ENCODE measurements around the gene CISD1.

CISD1 gene

DNA sequence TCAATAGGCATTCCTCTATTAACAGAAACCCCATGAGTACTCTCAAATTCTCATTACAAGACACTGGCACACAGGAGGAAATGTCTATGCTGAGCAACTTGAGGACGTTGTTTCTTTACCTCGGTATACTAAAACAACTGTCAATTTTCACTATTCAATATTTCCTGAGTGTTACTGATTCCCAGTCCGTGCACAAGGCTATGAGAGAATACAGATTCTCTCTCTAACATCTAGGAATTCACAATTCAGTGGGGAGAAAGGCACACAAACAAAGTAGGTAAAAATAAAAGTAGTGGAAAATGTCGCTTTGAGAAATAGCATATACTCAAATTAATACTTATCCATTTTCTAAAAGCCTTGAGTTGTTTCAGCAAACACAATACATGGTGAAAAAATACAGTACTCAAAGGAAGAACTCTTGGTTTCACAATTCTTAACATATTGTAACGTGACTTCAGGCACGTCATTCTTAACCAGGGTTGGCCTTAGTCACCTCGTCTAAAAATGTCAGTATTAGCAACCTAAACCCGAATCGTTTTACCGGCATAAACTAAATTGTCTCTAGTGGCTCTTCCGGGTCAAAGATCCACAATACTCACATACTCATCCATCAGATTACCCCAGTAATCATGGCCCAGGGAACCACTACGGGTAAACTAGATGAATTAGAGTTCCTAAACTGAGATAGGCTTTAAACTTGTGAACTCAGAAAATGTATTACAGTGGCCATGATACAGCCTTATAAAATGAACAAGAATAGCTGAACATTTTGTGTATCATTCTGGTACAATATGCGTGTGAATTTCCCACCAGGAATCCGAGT lies 2.7 kb upstream of the CISD1 start:
- DNase-seq (peak; percentile 13), ATAC-seq (peak; percentile 21)

DNA sequence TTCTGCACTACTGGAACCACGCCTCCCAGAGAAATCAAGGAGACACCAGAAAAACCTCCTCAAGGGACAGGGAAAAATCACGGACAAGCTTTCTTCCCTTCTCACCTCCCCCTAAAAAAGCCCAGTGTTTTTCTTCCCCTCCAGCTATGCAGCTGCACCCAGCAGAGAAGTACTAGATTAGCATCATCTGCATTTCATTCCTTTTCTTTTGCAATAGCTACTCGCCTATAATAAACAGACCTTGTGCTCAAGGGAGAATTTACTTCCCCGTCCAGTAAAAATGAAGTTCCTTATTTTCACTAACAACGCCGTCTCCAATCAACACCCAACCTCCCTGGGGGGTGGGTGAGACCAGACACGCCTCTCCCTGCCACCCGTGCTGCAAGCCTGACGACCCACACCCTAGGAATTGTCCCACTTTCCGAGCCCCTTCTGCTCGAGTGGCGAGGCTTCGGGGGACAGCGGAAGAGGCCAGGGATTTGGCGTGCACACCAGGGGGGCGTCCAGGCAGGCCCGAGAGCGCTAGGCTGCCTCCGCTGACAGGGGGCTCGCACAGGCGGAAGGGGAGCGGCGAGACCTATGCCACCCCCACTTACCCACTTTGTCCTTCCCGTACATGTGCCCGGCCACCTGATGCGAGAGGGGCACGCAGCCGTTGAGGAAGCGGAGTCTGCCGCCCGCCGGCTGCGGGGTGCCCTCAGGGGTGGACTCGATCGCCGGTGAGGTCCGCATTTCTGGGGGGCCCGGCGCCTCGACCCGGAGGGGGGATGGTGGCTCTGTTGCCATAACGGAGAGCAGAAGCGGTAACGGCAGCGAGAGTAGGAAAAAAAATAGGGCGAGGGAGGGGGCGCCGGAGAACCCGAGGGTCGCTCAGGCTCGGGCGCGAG lies 1.9 kb upstream of the CISD1 start:
- DNase-seq: peak; percentile 57
- peak; percentile 2 for ATAC-seq

DNA sequence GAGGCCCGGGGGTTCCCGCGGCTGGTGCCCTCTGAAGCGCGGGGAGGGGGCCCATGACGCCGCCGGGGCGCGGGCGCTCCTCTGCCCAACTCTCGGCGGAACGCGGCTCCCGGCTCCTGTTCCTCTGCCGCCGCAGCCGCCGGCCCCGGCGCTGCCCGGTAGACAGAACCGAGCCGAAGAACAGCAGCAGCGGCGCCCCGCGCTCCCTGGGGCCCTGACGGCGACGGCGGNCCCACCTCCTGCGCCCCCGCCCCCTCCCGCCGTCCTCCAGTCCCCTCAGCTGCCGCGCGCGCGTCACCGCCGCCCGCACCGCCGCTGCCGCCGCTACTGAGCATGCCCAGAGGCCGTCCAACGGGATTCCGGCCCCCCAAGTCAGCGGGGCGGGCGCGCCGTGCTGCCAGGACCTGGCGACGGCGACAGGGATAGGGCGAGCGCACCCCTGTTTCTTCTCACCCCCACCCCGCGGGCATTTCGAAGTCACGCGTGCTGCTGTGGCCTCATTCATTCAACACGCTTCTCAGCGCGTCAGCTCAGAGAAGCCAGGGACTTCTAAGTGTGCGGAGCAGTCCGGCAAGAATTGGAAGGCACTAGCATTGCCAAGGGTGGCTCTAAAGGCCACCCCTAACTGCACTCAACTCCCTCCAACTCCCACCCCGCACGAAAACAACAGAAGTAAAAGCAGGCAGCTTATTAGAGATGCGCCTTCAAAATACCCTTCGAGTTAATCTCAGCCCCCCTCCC lies 1.1 kb upstream of the CISD1 start, which contains the start of gene IPMK:
TSS of gene IPMK (minus strand) at position 182 of the 741 bp plus-strand sequence. CDS start 283 bp downstream, outside the sequence.
- ATAC-seq: peak; percentile 76
- DNase-seq: peak; percentile 98

DNA sequence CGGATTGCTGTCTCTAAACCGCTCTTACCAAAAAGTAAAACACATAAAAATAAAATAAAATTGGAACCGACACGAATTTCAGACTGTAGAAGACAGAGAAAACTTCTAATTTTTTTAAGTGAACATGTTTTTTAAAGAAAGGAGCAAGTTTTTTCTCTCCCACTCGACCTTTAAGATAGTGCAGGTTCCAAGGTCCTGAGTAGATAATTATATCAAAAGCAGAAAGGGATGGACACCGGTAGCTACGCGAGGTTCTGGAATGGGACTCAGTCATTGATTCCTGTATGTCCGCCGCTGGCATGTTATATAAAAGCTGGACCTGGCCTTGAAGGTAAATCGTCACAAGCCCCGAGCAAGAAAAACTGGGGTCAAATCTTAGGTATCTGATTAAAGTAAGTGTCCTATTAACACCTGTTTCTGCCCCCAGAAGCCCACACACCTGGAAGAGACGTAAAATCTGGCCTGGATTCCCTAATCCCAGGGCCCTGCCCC lies 462 bp upstream of the CISD1 start:
- ATAC-seq (no peak), DNase-seq (no peak)

DNA sequence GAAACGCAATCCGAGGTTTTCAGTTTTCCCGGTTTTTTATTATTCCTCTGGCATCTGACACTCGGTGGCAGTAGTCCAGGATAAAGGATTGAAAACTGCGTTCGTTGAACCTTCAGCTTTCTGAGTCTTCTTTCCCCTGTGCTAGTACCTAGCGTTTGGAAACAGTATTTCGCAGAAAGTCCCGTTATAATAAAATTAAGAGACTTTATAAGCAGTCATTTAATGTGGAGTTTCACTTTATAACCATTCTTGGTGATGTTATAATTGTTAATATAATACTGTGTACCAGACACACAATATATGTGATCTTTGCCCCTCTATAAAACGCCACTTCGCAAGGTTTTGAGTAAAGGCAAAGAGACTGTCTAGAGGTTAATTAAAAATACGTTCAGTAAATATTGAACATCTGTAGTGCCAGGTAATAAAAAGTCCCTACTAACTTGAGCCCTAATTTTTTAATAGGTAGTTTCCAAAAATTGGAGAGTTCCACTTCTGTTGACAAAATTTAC lies 874 bp downstream of the CISD1 start:
- ATAC-seq: no peak
- no peak for DNase-seq

DNA sequence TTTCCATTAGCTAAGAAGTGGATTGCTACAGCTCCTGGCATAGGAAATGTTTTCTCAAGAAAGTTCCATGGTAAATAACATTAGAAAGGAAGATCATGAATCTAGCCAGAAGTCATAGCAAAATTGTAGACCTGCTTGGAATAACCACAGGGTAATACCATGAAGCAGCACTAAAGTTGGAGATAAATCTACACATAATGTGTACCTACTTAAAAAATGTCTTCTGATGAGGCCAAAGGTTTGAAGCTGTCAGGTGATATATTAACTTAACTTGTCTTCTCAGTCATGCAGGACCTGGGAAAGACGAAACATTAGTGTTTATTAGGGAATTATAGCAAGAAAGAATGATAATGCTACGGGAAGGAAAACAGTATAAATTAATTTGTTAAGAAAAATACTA lies 6.3 kb downstream of the CISD1 start:
- ATAC-seq (no peak), DNase-seq (no peak)

DNA sequence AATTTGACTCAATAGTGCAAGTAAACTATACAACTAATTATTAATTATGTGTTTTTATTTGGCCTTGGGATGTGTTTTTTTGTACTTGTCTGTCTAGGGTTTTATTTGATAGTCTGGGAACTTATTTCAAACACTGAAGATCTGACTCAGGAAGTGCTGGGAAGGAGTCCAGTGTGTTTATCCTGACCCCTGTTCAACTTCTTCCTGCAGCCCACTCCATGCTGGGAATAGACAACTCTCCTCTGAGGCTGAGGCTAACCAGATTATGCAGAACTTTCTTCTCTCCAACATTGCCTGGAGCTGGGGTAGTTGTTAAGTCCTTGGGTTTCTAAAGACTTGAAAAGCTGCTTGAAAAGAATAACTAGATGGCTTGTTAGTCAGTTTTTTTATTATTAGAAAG lies 6.9 kb downstream of the CISD1 start:
- no peak for ATAC-seq
- DNase-seq: no peak

DNA sequence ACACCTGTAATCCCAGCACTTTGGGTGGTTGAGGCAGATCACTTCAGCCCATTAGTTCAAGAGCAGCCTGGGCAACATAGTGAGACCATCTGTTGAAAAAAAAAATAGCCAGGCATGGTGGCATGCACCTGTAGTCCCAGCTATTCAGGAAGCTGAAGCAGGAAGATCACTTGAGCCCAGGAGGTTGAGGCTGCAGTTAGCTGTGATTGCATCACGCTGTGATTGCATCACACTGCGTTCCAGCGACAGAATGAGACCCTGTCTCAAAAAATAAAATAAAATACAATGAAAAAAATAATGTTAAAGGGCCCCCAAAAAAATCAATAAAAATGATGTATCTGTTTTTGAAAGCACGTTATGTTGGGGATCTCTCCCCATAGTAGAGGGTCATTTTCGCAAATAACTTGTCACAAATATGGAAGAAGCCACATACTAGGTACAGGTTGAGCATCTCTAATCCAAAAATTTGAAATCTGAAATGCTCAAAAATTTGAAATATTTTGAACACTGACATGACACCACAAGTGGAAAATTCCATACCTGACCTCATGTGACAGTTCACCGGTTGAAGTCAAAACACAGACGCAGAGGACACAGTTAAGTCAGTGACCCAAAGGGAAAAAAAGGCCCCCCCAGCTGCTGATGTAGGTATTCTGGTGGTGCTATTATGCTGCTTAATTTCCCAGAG lies 9.5 kb downstream of the CISD1 start:
- ATAC-seq (no peak), DNase-seq (no peak)

DNA sequence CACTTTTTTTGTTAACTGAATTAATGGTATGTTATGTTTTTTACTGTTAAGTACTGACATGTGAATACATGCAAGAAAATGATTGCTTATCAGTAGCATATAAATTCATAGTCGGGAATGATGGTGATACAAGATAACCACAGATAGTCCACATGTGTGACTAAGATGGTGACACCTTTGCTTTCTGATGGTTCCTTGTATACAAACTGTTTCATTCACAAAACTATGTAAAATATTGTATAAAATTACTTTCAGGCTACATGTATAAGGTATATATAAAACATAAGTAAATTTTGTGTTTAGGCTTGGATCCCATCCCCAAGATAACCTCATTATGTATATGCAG lies 10.0 kb downstream of the CISD1 start:
- DNase-seq: no peak
- no peak for ATAC-seq

DNA sequence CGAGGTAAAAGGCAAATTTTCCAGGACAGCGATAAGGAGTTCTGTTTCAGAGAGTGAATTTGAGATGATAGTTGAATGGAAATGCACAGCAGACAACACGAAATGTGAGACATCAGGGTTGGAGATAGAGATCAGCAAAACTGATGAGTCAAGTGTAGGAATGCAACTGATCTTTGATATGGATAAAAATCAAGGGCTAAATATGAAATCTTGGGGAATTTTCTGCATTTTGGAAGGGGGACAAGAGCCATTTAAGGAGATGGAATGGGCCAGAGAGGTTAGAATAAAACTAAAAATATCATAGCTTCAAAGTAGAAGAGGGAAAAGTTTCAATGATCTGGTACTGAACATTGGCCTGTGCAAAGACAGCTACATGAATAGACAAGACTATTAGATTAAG lies 11.5 kb downstream of the CISD1 start:
- DNase-seq (no peak), ATAC-seq (no peak)

DNA sequence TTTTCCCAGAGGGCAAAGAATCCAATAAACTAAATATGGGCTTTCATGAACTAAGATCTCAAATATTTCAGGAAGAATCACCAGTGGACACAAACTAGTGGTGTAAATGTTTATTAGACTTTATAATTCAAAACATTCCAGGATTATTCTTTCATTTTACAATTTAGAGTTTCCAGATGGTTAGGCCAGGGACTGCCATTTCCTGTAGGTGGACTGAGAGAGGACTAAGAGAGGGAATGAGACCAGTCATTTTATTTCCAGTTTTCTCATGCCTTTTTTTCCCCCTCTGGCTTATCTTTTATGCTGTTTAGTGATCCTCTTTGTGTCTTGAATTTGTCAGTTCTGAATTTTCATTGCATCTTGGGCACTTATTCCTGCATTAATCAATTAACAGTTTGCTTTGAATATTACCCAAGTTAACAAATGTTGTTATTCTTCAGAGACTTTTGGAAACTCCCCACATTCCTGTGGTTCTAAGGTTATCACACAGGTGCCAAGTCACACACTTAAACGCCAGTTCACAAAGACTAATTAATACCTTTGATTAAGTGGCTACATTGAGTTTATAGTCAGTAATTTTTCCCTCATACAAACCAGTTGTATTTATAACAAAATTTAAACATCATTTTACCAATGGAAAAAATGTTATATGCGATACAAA lies 12.3 kb downstream of the CISD1 start:
- DNase-seq: no peak
- no peak for ATAC-seq

DNA sequence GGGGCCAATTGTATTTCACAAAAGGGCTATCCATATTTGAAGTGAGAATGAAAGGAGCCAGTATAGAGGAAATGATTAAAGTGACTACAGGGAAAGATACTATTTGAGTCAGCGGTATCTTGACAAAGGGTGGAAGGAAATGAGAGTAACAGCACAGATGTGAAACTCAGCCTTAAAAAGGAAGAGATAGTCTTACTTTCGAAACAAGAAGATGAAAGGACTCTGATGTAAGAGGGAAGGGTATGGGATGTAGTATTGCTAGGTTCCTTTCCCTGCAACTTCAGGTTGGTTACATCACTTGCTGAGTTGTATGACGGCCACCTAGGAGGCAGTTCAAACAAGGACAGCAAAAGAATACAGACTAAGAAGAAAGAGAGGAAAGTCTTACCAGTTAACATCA lies 13.7 kb downstream of the CISD1 start:
- ATAC-seq (peak; percentile 93), DNase-seq (peak; percentile 14)

DNA sequence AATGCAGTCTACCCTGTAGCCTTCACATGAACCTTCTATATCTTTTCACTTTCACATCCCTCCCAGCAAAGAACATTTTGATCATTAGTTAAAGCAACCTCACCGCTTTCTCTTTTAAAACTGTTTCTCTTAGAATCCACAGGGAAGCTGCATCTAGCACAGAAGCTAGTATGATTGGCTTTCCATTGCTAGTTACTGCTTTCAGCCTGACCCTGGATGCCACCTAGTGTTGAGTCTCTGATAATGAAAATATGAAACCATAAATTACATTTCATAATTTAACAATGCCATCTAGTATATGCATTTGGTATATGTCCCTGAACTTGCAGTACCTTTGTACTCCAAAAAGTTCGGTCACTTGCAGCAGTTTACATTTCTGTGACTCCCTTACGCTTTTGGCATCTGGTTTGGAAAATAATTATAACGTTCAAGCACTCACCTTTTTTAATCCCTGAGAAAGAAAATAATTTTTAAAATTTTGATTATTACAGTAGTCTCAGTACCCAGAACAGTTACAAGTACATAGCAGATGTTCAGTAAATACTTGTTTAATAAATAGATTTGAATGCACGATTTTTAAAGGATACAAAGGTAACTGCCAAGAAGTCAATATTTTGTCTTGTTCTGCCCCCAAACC lies 22.7 kb downstream of the CISD1 start:
- ATAC-seq: peak; percentile 36
- peak; percentile 17 for DNase-seq

DNA sequence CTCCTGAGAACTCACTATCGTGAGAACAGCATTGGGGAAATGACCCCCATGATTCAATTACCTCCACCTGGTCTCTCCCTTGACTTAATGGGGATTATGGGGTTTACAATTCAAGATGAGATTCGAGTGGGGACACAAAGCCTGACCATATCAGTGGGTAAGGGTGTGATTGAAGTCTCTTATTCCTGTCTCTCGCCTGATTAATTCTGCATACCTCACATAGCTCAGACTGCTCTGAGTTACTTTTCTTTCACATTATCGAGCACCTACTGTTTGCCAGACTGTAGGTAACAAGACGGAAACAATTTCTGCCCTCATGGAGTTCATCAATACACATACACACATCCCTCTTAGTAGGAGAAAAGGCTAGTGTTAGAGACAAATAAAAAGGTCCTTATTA lies 25.0 kb downstream of the CISD1 start:
- ATAC-seq: no peak
- no peak for DNase-seq

DNA sequence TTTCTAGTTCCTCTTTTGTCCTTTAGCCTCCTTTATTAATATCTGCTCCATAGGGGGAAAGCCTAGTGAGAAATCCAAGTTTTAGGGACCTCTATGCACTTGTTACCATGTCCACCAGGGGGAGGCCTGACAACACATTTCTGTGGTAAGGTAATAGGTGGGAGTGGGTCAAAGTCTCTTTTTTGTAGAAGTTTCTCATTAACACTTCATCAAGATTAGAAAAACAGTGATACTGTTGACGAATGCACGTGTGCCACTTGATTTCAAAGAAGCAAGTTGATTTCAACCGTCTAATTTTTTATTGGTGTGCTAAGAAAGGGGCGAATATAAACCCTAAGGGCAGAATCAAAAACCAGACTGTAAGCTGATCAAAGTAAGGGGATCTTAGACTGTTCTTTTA lies 30.6 kb downstream of the CISD1 start:
- peak; percentile 68 for ATAC-seq
- DNase-seq: peak; percentile 66

DNA sequence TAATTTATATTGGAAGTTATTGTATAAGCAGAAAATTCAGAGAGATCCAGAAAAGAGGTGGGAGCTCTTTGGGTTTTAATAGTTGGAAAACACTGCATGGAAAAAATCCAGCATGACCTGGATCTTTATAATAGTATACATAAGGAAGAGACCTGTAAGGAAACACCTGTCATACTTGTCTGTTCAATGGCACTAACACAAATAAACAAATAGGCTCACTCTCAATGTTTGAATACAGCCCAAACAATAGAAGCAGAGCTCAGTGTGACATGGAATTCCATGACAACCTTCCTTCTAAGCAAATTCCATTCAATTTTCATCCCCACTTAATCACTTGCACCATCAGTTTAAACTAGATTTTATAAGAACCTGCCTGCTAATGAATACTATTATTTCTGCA lies 31.7 kb downstream of the CISD1 start:
- no peak for DNase-seq
- ATAC-seq: no peak

DNA sequence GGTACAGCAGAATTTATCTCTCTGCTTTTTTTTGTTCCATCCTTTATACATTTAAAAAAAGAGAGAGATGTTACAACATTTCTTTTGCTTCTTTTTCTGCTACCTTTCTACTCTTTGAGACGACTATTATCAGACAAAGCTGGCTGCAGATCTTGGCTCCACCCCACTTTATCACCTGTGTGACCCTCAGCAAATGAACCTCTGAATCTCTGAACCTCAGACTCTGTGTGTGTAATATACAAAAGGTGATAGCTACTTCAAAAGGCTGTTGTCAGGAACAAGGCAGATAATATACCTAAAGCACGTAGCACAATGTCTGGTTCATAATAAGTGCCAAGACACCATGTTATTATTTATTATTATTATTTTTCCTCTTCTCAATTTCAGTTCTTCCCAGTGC lies 33.3 kb downstream of the CISD1 start:
- DNase-seq (no peak), ATAC-seq (no peak)

DNA sequence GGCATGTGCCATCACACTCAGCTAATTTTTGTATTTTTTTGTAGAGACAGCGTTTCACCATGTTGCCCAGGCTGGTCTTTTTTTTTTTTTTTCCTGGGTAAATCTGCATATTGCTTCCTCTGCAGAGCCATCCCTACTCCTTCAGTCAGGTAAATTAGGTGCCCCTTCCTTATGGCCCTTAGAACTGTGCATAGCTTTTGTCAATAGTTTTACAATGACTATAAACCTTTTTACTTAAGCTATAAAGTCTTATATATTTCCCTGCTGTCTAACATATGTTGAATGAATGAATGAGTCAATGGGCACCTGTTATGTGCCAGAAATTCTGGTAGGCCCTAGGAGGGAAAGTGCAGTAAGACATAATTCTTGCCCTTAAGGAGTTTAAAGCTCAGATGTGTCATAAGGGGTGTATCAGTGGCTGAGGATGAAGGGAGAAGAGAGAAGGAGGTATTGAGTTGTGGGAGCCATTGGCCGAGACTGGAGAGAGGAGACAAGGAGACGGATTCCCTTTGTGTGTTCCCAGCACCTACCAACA lies 35.2 kb downstream of the CISD1 start:
- DNase-seq (no peak), ATAC-seq (no peak)

DNA sequence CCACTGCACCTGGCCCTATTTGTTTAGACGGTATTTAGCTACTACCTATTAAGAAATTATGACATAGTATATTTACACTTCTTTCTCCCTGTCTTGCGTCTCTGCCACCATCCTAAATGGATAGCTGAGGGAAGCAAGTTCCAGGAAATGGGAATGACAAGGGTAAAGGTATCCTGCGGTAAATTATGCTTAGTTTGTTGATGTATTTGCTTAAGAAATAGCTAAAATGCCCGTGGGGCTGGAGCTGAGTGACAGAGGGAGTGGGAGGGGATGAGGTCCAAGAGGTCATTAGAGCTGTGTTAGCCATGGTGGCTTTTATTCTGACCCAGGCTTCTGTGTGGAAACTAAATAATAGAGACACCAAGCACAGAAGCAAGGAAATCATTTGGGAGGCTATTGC lies 36.9 kb downstream of the CISD1 start:
- DNase-seq (no peak), ATAC-seq (no peak)

DNA sequence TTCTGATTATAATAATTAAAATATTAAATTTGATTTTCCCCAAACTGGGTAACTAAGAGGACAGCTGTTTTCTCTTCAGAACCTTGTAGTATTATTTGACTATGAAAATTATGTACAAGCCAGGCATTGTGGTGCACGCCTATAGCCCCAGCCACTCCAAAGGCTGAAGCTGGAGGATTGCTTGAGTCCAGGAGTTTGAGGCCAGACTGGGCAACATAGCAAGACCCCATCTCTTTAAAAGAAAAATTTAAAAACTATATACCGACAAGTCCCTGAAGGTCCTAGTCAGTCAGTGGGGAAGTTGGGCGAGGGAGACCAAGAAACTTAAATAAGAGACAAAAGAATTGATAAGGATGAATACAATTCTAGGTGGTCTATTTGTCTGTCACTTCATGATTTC lies 38.7 kb downstream of the CISD1 start:
- no peak for ATAC-seq
- no peak for DNase-seq

All from stimulated activated naive CD8-positive, alpha-beta T cell treated with anti-CD3 and anti-CD28 coated beads, Interleukin-15, Interleukin-2, amounts not matched to agents 100 U/mL and 50 U/mL, for 24 hours (primary cell).